Vagina (tissue), 2 donors: ENCODE measurements around the gene TNS1.

Experiments used
- POLR2A ChIP-seq, 2 donors: fragments of 450-650 bp; IDR thresholded peaks; one replicate each; pipeline ENCODE4 v1.6.1; 2017; ENCODE audit warnings: antibody characterized with exemption in 2 of 2, mild to moderate bottlenecking in 2 of 2, moderate library complexity in 2 of 2
- TF ChIP-seq, protein P1 (sequence below), 3 experiments: fragments of 450-650 bp in 2 of 3; fragments of 200-600 bp in 1 of 3; sonication (generic) in 1 of 3; IDR thresholded peaks; one replicate each; pipeline ENCODE4 v1.5.1; 2017 to 2019; ENCODE audit warnings: antibody characterized with exemption in 3 of 3, mild to moderate bottlenecking in 2 of 3, moderate library complexity in 2 of 3

GRCh38 chr2:217799563-217800432, 203.0 kb downstream of the TNS1 start:
- TF ChIP-seq POLR2A (IDR thresholded peaks at IDR 0.05): no peak
- TF ChIP-seq, protein P1, sequence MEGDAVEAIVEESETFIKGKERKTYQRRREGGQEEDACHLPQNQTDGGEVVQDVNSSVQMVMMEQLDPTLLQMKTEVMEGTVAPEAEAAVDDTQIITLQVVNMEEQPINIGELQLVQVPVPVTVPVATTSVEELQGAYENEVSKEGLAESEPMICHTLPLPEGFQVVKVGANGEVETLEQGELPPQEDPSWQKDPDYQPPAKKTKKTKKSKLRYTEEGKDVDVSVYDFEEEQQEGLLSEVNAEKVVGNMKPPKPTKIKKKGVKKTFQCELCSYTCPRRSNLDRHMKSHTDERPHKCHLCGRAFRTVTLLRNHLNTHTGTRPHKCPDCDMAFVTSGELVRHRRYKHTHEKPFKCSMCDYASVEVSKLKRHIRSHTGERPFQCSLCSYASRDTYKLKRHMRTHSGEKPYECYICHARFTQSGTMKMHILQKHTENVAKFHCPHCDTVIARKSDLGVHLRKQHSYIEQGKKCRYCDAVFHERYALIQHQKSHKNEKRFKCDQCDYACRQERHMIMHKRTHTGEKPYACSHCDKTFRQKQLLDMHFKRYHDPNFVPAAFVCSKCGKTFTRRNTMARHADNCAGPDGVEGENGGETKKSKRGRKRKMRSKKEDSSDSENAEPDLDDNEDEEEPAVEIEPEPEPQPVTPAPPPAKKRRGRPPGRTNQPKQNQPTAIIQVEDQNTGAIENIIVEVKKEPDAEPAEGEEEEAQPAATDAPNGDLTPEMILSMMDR (IDR thresholded peaks at IDR 0.05): no peak
